HUES64 (cell line): ENCODE data around the gene CCDC92.

Experiments
- H3K27ac ChIP-seq: 2 replicates; pipeline ENCODE4 v1.7.0; 2013; ENCODE audit warnings: low read depth, low read length, inconsistent platforms
- H3K27me3 ChIP-seq: 2 replicates; pipeline ENCODE4 v1.6.1; 2013; ENCODE audit warnings: mild to moderate bottlenecking, low read length; ENCODE audit not compliant: insufficient read depth
- H3K36me3 ChIP-seq: 2 replicates; pipeline ENCODE4 v1.6.1; 2013; ENCODE audit warnings: mild to moderate bottlenecking, low read length; ENCODE audit not compliant: insufficient read depth
- H3K4me1 ChIP-seq: 2 replicates; pipeline ENCODE4 v1.6.1; 2013; ENCODE audit warnings: mild to moderate bottlenecking, low read length, moderate library complexity; ENCODE audit not compliant: insufficient read depth
- H3K4me3 ChIP-seq: 2 replicates; pipeline ENCODE4 v1.5.1; 2013; ENCODE audit warnings: mild to moderate bottlenecking, low read length, moderate library complexity
- H3K9ac ChIP-seq: 2 replicates; pipeline ENCODE4 v1.6.1; 2013; ENCODE audit warnings: mild to moderate bottlenecking, low read depth, low read length
- H3K9me3 ChIP-seq: 2 replicates; pipeline ENCODE4 v1.6.1; 2013; ENCODE audit warnings: low read depth, low read length; ENCODE audit not compliant: insufficient read depth
- WGBS: fragments of 150-250, 120-280 bp; methylation state at CpG from one replicate; pipeline ENCODE4 v1.1.7; 2013; ENCODE audit warnings: missing lambda C conversion rate; 5-methylcytosine and 5-hydroxymethylcytosine counted together

The CCDC92 gene

GRCh38 chr12:123902821-123903220, 69.8 kb downstream of the CCDC92 start:
- Histone ChIP-seq H3K27me3 (no peaks in the 10 kb centered on the region), H3K36me3 (no peaks in the 10 kb centered on the region), H3K9me3 (no peaks in the 10 kb centered on the region), H3K27ac (no peak overlapping the region), H3K4me3 (no peak overlapping the region), H3K9ac (no peak overlapping the region), H3K4me1 (0 out of 2 replicates have a peak, but pooled peaks cover 4% of the 10 kb centered on the region)
- 92% methylated on average over 13 of the region's 13 CpGs for WGBS

- H3K9me3 ChIP-seq = no peaks in the 10 kb centered on the region
- 37% methylated on average over 9 of the region's 9 CpGs for WGBS
- H3K27ac ChIP-seq = no peak overlapping the region
- no peak overlapping the region for H3K9ac ChIP-seq
- 0 out of 2 replicates have a peak, but pooled peaks cover 4% of the 10 kb centered on the region for H3K4me1 ChIP-seq
- 0 out of 2 replicates have a peak overlapping the region, but pooled peaks have one; percentile 9 for H3K4me3 ChIP-seq
- H3K36me3 ChIP-seq = no peaks in the 10 kb centered on the region
- H3K27me3 ChIP-seq = no peaks in the 10 kb centered on the region
These were observed 71.7 kb downstream of the CCDC92 start for GRCh38 chr12:123900871-123901376.

GRCh38 chr12:123899368-123899767, 73.3 kb downstream of the CCDC92 start:
- Histone ChIP-seq H3K9me3 (no peaks in the 10 kb centered on the region), H3K9ac (no peak overlapping the region), H3K4me3 (no peak overlapping the region), H3K27ac (no peak overlapping the region), H3K27me3 (no peaks in the 10 kb centered on the region), H3K4me1 (peaks cover 8% of the 10 kb centered on the region; the same call in 1 of the 2 replicates), H3K36me3 (no peaks in the 10 kb centered on the region)
- 96% methylated on average over 9 of the region's 9 CpGs for WGBS

DNA sequence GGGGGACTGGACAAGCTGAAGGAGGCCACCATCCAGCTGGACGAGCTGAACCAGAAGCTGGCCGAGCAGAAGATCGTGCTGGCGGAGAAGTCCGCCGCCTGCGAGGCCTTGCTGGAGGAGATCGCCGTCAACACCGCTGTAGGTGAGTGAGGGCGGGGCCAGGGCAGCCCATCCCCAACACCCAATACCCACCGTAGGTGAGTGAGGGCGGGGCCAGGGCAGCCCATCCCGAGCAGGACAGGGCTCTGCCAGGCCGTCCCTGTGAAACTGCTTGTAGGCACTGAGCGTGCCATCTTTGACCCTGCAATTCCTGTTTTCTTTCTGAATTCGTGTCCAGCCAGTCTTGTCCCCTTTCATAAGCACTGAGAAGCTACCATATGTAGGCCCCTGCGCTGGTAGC, 74.0 kb downstream of the CCDC92 start:
- Histone ChIP-seq H3K27me3 (no peaks in the 10 kb centered on the region), H3K9ac (no peak overlapping the region), H3K4me1 (peaks cover 8% of the 10 kb centered on the region; the same call in 1 of the 2 replicates), H3K4me3 (no peak overlapping the region), H3K9me3 (no peaks in the 10 kb centered on the region), H3K36me3 (no peaks in the 10 kb centered on the region), H3K27ac (no peak overlapping the region)
- 94% methylated on average over 18 of the region's 18 CpGs for WGBS

GRCh38 chr12:123897221-123897620, 75.4 kb downstream of the CCDC92 start:
- no peaks in the 10 kb centered on the region for H3K36me3 ChIP-seq
- H3K27ac ChIP-seq = no peak overlapping the region
- H3K4me3 ChIP-seq = no peak overlapping the region
- H3K9me3 ChIP-seq = no peaks in the 10 kb centered on the region
- WGBS = 99% methylated on average over 5 of the region's 5 CpGs
- H3K4me1 ChIP-seq = peaks cover 8% of the 10 kb centered on the region; the same call in 1 of the 2 replicates
- H3K9ac ChIP-seq = no peak overlapping the region
- H3K27me3 ChIP-seq = no peaks in the 10 kb centered on the region

GRCh38 chr12:123896767-123897166, 75.9 kb downstream of the CCDC92 start:
- WGBS = 86% methylated on average over 8 of the region's 8 CpGs
- H3K4me1 ChIP-seq = peaks cover 8% of the 10 kb centered on the region; the same call in 1 of the 2 replicates
- no peak overlapping the region for H3K27ac ChIP-seq
- H3K27me3 ChIP-seq = no peaks in the 10 kb centered on the region
- no peak overlapping the region for H3K9ac ChIP-seq
- no peaks in the 10 kb centered on the region for H3K36me3 ChIP-seq
- no peak overlapping the region for H3K4me3 ChIP-seq
- H3K9me3 ChIP-seq = no peaks in the 10 kb centered on the region

DNA sequence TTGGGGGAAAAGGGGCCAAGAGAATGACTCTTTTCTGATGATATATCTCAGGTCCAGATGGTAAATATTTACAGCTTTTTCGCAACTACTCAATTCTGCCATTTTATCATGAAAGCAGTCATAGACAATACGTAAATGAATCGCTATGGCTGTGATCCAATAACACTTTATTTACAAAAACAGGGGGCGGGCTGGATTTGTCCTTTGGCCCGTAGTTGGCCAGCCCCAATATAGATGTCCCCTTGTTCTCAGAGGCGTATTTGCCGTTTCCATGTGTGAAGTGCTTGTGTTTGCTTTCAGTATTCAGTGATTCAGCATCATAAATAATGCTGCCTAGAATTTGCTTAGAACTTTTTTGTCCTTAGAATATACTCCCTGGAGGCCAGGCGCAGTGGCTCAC, 77.2 kb downstream of the CCDC92 start:
- Histone ChIP-seq H3K27me3 (no peaks in the 10 kb centered on the region), H3K9ac (no peak overlapping the region), H3K36me3 (no peaks in the 10 kb centered on the region), H3K27ac (no peak overlapping the region), H3K4me3 (no peak overlapping the region), H3K9me3 (no peaks in the 10 kb centered on the region), H3K4me1 (peaks cover 4% of the 10 kb centered on the region; the same call in 1 of the 2 replicates)
- 93% methylated on average over 8 of the region's 8 CpGs for WGBS

DNA sequence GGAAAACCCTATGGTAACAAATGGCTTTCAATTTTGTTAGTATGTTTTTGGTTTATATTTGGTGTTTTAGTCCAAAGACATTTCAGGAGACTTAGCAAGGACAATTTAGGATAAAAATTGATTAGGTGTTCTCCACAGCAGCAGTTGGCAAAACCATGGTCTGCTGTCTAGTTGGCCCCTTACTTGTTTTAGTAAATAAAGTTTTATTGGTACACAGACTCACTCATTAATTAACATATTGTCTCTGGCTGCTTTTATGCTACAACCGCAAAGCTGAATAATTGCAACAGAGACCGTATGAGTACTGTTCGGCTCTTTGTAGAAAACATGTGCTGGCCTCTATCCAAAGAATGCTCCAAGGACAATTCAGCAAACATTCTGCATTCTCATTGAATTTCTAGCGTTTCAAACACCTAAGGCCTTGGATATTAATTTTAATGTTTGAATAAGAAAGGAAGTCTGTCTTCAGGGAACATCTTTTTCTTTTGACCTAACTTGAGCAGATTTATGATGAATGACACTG, 77.7 kb downstream of the CCDC92 start:
- Histone ChIP-seq H3K27ac (peak overlapping the region; percentile 17; the same call in 1 of the 2 replicates), H3K27me3 (no peaks in the 10 kb centered on the region), H3K9me3 (no peaks in the 10 kb centered on the region), H3K4me3 (no peak overlapping the region), H3K36me3 (no peaks in the 10 kb centered on the region), H3K4me1 (peaks cover 4% of the 10 kb centered on the region; the same call in 1 of the 2 replicates), H3K9ac (no peak overlapping the region)
- 64% methylated on average over 4 of the region's 4 CpGs for WGBS

DNA sequence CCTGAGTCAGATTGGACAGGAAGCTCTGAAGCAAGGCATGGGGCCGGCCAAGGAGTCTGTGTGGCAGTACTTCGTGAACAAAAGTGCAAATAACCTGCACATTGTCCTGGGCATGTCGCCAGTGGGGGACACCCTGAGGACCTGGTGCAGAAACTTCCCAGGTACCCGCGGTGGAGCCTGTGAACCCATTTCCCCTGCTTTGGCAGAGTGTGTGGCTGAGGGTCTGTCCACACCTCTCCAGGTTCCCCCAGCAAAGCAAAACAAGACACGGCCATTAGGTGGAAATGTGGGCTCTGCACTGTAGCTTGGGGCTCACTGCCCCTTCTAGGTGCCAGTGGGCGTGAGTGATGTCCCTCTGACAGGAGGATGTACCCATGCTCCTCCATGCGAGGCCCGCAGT, 79.4 kb downstream of the CCDC92 start:
- H3K4me3 ChIP-seq = no peak overlapping the region
- peaks cover 4% of the 10 kb centered on the region; the same call in 1 of the 2 replicates for H3K4me1 ChIP-seq
- H3K9me3 ChIP-seq = no peaks in the 10 kb centered on the region
- 93% methylated on average over 9 of the region's 9 CpGs for WGBS
- no peaks in the 10 kb centered on the region for H3K27me3 ChIP-seq
- H3K27ac ChIP-seq = no peak overlapping the region
- no peaks in the 10 kb centered on the region for H3K36me3 ChIP-seq
- no peak overlapping the region for H3K9ac ChIP-seq

GRCh38 chr12:123892853-123893252, 79.8 kb downstream of the CCDC92 start:
- no peak overlapping the region for H3K27ac ChIP-seq
- H3K27me3 ChIP-seq = no peaks in the 10 kb centered on the region
- no peak overlapping the region for H3K9ac ChIP-seq
- H3K4me3 ChIP-seq = no peak overlapping the region
- WGBS = 92% methylated on average over 10 of the region's 10 CpGs
- H3K4me1 ChIP-seq = peaks cover 4% of the 10 kb centered on the region; the same call in 1 of the 2 replicates
- H3K36me3 ChIP-seq = no peaks in the 10 kb centered on the region
- no peaks in the 10 kb centered on the region for H3K9me3 ChIP-seq

DNA sequence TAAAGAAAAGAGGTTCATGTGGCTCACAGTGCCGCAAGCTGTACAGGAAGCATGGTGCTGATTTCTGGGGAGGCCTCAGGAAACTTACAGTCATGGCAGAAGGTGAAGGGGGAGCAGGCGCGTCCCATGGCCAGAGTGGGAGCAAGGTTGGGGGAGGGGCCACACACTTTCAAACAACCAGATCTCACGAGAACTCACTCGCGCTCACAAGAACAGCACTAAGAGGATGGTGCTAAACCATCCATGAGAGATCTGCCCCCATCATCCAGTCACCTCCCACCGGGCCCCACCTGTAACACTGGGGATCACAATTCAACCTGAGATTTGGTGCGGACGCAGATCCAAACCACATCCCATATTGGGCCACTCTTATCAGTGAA, 80.5 kb downstream of the CCDC92 start:
- Histone ChIP-seq H3K4me3 (no peak overlapping the region), H3K4me1 (peaks cover 4% of the 10 kb centered on the region; the same call in 1 of the 2 replicates), H3K36me3 (no peaks in the 10 kb centered on the region), H3K27ac (no peak overlapping the region), H3K27me3 (no peaks in the 10 kb centered on the region), H3K9me3 (no peaks in the 10 kb centered on the region), H3K9ac (no peak overlapping the region)
- WGBS = 88% methylated on average over 9 of the region's 9 CpGs
